Keratinocyte (primary cell): ENCODE measurements around the gene CLCA1.

Experiments used
- EZH2 ChIP-seq: IDR thresholded peaks from one replicate; pipeline ENCODE4 v1.6.1; 2012; ENCODE audit warnings: inconsistent platforms, mild to moderate bottlenecking, low read length, moderate library complexity
- TF ChIP-seq, protein P1 (sequence below), 3 experiments: IDR thresholded peaks in 1 of 3; conservative IDR thresholded peaks in 1 of 3; optimal IDR thresholded peaks in 1 of 3; 2 replicates in 2 of 3; 3 replicates in 1 of 3; pipeline versions ENCODE3 to v1.5.1; 2011; ENCODE audit warnings: low read length in 3 of 3, mild to moderate bottlenecking in 3 of 3, moderate library complexity in 2 of 3, control low read depth in 1 of 3, inconsistent platforms in 1 of 3; ENCODE audit not compliant: insufficient read depth in 2 of 3; ENCODE audit errors: extremely low read depth in 1 of 3

DNA sequence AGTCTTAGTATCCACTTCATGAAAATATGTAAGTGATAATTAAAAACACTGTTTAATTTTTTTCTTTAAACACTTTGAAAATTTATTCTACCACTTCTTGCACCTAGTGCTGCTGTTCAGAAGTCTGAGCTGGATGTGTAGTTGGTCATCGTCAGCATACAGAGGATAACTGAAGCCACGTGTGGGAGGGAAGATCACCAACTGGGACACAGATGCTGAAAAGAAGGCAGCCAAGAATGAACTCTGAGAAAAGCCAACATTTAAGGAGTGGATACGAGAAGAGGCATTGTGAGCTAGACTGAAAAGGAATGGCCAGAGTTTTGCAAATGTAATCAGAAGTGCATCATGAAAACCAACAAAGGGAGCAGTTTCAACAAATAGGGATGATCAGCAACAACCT, 53.5 kb downstream of the CLCA1 start:
- TF ChIP-seq EZH2, result no peak
- TF ChIP-seq, protein P1, sequence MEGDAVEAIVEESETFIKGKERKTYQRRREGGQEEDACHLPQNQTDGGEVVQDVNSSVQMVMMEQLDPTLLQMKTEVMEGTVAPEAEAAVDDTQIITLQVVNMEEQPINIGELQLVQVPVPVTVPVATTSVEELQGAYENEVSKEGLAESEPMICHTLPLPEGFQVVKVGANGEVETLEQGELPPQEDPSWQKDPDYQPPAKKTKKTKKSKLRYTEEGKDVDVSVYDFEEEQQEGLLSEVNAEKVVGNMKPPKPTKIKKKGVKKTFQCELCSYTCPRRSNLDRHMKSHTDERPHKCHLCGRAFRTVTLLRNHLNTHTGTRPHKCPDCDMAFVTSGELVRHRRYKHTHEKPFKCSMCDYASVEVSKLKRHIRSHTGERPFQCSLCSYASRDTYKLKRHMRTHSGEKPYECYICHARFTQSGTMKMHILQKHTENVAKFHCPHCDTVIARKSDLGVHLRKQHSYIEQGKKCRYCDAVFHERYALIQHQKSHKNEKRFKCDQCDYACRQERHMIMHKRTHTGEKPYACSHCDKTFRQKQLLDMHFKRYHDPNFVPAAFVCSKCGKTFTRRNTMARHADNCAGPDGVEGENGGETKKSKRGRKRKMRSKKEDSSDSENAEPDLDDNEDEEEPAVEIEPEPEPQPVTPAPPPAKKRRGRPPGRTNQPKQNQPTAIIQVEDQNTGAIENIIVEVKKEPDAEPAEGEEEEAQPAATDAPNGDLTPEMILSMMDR (optimal IDR thresholded peaks at IDR 0.05 in 1 of 3, IDR thresholded peaks at IDR 0.05 in 1 of 3, conservative IDR thresholded peaks at IDR 0.05 in 1 of 3; ENCODE audit: extremely low read depth in 1 of 3, insufficient read depth in 2 of 3, low read length in 3 of 3), result no peak
